MM.1S (cell line): ENCODE measurements around the gene C15orf40.

Experiments used
- CTCF ChIP-seq: fragments of 300-600 bp; sonication (generic); IDR thresholded peaks from 2 replicates; pipeline ENCODE4 v1.5.1; 2016; ENCODE audit warnings: antibody characterized with exemption, low read length, mixed read lengths
- EZH2 ChIP-seq: fragments of 300-600 bp; sonication (generic); optimal IDR thresholded peaks from 2 replicates; pipeline ENCODE3; 2017; ENCODE audit warnings: low read depth, mild to moderate bottlenecking, antibody characterized with exemption, low read length, mixed read lengths
- EZH2phosphoT487 ChIP-seq: fragments of 300-600 bp; sonication (generic); IDR thresholded peaks from 2 replicates; pipeline ENCODE4 v1.6.1; 2018; ENCODE audit warnings: antibody characterized with exemption, low read length

- TF ChIP-seq EZH2phosphoT487: no peak
- no peak for TF ChIP-seq CTCF
- TF ChIP-seq EZH2: no peak
These were observed 52.0 kb downstream of the C15orf40 start for GRCh38 chr15:82959423-82959822.
